GM19397 (cell line): ENCODE measurements around the gene LPAR1.
A peak's percentile ranks its signal among the peaks of the same experiment; 100 is the strongest.
"Not testable (repeated sequence)": the region's sequence is repeated elsewhere in the genome, so short reads cannot be mapped to it uniquely, and the experiment has no call there.

Experiments used
- ATAC-seq: cut with Tn5 transposase; IDR thresholded peaks from one replicate; pipeline ENCODE4 v1.9.1; 2021; ENCODE audit warnings: mild to moderate bottlenecking, moderate library complexity; ENCODE audit not compliant: unreplicated experiment

Gene LPAR1

DNA sequence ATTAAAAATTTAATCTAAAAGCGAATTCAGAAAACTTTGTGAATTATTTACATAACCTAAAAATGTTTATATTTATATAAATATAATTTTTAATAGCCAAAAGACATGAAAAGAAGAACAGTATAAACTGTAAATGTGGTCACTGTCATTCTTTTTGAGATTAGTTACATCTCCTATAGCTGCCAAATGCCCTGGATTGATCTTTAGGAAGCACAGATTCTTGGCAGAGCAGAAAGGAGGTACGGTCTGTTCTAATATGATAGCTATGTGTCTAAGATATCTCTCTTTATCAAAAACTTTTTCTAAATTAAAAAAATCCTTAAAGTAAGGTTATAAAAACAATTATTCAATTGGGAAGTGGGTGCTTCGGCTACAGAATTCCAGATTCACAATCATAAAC lies 151.0 kb downstream of the LPAR1 start:
- no peak for ATAC-seq

DNA sequence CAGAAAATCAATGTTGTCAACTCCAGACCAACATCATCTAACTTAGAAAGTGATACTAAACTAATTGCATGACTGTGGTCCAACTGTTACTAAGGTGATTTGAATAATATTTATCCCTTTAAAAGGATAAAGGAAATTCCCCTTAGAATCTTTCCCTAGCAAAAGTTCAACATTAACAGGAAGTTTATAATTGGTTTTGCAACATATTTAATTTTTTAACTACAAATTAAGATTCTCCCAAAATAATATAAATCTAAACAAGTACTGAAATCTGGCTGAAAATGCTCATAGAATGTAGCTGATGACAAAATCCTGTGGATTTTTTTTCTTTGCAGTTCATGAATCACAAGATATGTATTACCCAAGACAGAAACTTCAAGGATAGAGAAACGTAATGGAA lies 151.4 kb downstream of the LPAR1 start:
- no peak for ATAC-seq

- no peak for ATAC-seq
Measured at GRCh38 chr9:110880189-110880588, 158.1 kb downstream of the LPAR1 start.

DNA sequence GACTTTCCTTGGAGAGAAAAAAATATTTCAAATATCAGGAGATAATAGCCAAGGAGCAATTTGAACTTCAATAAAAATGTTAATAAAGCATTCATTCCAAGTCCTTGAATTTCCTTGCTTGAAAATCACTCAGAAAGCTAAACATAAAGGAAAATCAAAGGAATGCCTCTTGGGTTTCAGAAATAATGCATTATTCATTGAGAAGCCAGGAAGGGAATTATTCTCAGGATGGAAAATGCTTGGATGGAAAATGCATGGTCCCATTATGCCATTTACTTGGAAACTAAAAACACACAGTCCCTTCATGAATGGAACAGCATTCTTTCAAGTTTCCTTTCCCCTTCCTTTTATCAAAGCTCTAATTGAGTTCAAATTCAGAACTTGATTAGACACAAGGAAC lies 160.9 kb downstream of the LPAR1 start:
- ATAC-seq = no peak

DNA sequence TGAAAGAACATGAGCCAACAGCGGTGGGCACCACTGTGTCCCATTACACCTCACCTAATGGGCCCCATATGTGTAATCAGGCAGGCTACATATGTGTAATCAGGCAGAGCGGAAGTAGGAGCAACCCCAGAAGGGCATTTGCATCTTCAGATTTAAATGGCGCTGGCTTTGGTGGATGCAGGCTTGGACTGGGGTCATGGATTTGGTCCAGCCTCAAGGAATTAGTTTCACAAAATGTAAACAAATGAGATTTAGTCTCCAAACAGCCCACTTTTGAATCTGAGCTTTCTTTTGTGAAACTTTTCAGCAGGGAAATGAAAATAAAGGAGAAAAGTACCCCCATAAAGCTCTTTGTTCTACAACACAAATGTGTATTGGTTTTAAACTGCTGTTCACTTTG lies 161.3 kb downstream of the LPAR1 start:
- no peak for ATAC-seq

- ATAC-seq = peak; percentile 91
Measured at GRCh38 chr9:110874963-110875674, 163.2 kb downstream of the LPAR1 start.

DNA sequence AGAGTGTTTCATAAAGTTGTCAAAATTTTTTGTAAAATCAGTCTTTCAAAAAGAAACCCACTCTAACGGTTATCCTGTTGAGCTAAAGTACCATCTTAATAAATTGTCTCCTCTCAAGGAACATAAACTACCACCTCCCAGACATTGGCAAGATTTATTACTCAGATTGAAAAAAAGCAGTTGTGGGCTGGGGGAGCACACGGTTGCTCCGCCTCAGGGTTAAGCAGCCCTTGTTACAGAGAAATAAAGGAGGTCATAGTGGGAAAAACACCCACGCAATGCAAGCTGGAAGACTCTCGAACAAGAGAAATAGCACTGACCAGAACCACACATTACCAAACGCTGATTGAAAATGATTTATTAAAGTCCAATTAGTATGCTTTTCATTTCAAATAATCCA lies 165.3 kb downstream of the LPAR1 start:
- no peak for ATAC-seq

DNA sequence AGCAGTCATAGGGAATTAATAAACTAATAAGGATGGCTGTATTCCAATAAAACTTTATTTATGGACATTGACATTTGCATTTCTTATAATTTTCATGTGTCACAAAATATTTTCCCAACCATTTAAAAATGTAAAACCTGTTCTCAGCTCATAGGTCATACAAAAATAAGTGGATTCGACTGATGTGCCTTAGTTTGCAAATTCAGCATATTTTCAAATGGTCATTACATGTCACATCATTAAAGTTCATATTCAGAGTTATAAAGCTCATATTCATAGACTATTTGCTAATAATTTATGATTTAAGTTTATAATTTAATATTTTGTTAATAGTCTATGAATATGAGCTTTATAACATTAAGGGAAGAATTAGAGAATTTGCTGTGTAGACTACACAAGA lies 166.5 kb downstream of the LPAR1 start:
- no peak for ATAC-seq

DNA sequence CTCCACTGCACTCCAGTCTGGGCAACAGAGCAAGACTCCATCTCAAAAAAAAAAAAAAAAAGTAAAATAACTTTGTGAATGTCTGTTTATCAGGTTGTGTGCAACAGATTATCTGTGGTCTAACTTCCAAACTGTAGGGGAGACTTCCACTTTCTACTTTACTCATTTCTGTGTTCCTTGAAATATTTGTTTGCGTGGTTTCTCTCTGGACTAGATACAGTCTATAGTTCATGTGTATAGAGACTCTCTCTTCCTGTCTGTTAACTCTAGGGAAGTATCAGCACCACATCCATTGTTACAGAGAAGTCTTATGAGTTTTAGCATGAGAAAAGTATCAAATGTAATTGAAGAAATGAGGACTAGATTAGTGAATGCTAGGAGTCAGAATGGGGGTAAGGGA lies 168.3 kb downstream of the LPAR1 start:
- ATAC-seq = no peak

- no peak for ATAC-seq
Measured at GRCh38 chr9:110864011-110864410, 174.3 kb downstream of the LPAR1 start.

DNA sequence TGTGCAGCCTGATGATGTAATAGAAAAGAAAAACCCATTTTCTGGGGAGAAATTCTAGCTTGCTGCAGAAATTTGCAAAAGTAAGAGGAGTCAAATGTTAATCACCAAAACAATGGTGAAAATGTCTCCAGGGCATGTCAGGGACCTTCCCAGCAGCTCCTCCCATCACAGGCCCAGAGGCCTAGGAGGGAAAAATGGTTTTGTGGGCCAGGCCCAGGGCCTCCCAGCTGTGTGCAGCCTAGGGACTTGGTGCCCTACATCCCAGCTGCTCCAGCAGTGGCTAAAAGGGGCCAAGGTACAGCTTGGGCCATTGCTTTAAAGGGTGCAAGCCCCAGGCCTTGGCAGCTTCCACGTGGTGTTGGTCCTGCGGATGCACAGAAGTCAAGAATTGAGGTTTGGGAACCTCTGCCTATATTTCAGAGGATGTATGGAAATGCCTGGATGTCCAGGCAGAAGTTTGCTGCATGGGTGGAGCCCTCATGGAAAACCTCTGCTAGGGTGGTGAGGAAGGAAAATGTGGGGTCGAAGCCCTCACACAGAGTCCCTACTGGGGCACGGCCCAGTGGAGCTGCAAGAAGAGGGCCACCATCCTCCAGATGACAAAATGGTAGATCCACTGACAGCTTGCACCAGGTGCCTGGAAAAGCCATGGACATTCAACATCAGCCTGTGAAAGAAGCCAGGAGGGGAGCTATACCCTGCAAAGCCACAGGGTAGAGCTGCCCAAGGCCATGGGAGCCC lies 176.7 kb downstream of the LPAR1 start:
- not testable (repeated sequence) for ATAC-seq

DNA sequence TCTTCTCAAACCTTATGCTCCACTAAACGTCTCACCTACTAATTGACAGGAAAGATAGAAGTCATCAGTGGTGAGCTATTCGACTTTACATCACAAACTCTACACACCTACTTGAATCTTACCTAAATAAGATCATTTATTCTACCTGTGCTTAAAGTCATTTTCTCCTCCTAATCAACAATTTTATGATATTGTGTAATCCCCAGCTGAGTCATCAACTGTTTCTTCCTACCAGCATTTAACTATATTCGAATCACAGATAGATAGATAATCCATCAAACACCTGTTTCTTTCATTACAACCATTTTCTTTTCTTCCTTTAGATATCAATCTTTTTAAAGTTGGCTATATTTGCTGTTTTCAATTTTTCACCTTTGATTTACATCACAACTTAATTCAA lies 181.5 kb downstream of the LPAR1 start:
- ATAC-seq = no peak

DNA sequence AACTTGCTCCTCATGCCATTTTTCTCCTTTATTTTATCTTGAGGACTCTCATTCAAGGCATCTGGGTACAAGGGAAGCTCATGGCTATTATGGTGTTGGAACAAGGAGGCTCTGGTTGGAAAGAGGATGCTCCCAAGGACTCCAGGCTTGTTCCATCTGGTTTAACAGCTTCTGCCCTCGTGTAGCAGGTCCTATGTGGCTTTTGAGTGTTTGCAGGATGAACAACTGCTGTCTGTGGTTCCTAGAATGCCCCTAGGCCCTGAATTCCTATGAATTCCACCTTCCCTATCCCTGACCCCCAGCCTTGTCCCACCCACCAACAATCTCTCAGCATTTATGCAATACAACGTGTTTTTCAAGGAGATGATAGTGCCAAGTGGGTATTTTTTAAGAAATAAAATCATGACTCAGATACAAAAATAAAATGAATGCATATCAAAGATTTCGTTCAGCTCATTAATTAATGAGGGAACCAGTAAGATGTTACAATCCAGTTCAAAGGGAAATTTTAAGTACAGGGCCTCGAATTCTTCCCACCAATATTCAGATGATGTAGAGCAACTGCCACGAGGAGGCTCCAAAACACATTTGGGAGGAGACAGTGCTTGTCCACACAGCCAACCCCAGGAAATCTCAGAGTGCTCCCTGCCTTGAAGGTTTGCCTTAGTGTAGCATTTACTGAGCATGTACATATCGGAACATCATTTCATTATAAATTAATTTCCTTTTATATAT lies 187.7 kb downstream of the LPAR1 start:
- no peak for ATAC-seq

DNA sequence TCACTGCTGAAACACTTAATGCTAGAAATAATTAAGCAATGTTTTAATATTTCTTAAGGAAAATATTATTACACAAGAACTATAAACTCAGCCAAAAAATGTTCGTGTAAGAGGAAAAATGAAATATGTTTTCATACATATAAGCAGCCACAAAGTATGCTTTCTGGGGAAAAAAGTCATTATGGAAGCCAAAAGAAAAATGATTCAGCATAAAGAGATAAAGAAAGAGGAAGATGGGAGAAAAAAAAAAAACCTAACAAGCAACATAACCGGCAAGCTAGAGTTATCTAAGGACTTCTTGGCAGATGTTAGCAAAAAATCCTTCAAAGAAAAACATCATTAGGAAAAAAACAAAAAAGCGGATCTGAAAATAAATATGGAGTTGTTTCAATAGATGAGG lies 190.6 kb downstream of the LPAR1 start:
- ATAC-seq = no peak

DNA sequence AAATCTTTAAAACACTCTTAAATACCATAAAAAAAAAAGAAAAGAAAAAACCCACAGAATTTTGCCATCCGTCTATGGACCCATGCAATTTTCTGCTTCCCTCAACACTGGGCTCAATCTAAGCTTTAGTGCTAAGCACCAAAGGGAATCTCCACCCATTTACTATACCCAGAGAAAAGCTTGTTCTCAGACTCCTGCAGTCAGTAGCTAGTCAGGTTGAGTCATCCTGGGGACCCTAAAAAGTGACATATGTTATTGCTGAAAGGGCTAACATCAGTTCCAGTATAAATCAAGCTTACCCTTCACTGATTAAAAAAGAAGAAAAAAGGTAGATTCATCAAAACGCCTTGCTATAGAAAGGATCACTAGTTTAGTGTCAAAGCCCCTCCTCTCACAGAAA lies 192.1 kb downstream of the LPAR1 start:
- no peak for ATAC-seq

DNA sequence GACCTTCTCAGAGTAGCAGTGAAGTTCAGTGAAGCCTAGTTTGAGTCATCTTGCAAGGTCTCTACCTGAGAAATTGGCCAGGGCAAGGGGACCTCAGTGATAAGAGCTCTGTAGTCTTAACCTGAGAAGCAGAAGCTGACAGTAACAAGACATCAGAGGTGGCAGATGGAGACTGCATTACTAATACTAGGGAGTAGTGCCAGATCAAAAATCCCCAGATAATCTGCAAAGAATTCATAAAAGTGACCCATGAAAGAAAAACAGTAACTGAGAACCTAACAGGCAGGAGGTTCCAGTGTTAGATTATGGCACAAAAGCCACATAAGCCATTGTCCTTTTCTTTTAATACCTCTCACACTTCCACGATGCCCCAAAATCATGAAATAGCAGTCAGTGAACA lies 194.1 kb downstream of the LPAR1 start:
- no peak for ATAC-seq

GRCh38 chr9:110842986-110843385 lies 195.3 kb downstream of the LPAR1 start:
- ATAC-seq = no peak

GRCh38 chr9:110842169-110842568 lies 196.1 kb downstream of the LPAR1 start:
- ATAC-seq = no peak

DNA sequence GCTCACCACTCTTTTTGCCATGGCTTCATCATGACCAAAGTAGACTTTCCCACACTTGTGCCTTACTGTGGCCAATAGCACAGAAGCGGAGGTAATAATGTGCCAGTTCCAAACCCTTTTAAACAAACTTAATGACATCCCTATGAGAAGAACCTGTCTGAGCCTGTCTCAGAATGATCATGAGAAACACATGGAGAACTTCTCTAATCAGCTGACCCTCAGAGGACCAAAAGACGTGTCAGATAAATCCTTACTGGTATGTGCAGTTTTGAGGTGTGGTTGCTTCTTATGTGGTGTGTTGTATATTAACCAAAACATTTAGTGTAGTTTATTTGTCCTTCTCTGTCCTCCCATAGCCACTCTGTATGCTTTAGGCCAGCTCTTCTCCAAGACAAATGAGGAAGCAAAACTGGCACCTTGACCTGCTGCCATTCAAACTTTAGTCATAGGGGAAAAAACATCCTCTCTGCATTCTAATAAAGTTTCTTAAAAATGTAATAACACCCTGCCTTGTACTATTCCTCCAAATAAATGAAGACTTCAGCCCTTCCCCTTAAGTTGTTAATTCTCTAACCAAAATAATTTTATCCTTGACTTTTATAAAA lies 200.8 kb downstream of the LPAR1 start:
- ATAC-seq = no peak

- no peak for ATAC-seq
Measured at GRCh38 chr9:110835859-110836271, 202.4 kb downstream of the LPAR1 start.

DNA sequence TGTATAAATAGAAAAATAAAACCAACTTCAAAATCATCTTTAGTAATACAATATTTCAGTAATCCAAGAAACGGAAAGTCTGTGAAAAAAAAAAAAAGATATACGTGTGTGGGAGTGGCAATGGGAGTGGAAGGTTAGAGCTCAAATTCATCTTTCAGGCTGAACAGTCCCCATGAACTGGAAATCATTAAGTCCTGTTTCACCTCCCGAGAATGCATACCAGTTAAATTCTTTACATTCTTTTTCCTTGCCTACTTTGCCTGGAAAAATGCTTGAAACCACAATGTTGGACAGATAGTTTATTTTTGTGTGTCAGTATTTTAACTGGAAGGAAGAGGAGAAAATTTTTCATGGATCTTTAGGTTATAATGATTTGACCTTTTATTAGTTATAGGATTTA lies 202.9 kb downstream of the LPAR1 start:
- no peak for ATAC-seq

DNA sequence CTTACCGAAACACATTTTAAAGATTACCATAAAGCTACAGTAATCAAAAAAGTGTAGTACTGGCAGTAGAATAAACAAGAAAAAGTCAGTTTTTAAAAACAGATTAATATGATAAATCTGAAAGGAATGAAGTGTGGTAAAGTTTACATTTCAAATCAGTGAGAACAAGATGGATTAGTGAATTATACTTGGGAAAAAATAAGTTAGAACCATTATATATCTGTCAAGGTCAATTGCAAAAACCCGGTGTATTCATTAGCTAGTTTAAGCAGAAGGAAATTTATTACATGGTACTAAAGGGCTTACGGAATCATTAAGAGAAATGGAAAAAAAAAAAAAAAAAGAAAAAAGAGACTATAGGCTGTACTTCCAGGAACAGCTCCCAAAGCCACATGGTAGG lies 205.3 kb downstream of the LPAR1 start:
- ATAC-seq = no peak
